A549 treated with AZD2906 at 1 μM for 4 hours (cell line): ENCODE measurements around the gene SPDYC. TPM values are rescaled to one million over a fixed set of nuclear protein-coding genes. Genes with fewer than 3 reads are reported as not detected.

ENCODE experiments used
- total RNA-seq: library from RNA; stranded (reverse); fragments of 200-300 nt; extraction: Qiagen RNA extraction; gene quantifications from 5 replicates; pipeline ENCODE4 v1.2.3, GENCODE V29; 2022

SPDYC gene
- not detected in 5 replicates for total RNA-seq

DNA sequence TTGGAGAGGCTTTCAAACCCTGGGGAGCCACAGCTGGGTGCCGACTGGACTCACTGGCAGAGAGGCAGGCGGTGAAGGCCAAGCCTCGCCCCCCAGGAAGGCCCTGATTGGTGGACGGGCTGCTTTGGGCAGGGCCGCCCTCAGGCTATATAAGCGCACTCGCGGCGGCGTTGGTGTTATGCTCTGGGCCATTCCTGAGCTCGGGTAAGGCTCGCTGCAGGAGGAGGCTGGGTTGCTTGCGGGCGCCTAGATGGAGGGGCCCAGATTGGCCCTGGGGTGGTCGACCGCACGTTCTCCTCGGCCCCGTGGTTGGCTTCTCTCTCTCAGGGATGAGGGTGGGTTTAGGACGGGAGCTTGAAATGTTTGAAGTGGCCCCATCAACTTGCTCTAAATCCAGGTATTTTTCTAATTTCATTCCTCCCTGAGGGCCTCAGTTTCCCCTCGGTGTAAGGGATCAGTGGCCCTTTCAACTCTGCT lies at the start of gene SPDYC:
Gene SPDYC (plus strand): TSS at position 176 of the 477 bp plus-strand sequence. CDS start 1,125 bp downstream, outside the sequence.

DNA sequence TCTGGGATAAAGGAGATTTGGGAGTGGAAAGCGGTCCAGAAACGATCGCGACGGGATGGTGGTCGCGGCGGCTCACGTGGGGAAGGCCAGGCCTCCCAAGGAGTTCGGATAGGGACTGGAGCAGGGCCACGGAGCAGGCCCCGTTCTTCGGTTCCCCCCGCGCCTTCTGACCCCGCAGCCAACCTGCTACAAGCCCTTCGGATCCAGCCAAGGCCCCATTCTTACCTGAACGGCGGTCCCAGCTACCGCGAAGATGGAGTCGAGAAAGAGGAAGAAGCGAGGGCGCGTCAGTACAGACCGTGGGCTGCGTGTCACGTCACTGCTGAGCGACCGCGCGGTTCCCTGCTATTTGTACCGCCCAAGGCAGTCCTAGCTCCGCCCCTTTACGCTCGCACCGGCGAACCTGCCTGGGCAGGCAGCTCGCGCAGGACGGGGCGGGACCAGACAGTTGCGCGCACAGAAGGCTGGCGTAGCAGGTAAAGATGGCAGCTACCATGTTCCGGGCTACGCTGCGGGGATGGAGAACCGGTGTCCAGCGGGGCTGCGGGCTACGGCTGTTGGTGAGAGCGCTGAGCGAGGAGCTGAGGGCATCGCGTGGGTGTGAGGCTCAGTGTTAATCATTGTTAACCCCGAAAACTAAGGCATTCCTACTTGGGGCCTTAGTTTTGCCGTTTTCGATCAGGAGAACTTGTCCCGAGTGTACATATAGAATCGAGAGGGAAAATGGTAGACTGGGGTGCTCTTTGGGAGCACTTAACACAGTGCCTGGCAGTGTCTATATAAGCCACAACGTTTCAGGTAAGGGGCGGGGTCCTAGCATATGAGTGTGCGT lies 48.0 kb upstream of the SPDYC start, which contains the start of the genes FAU and MRPL49:
Gene FAU (minus strand): TSS at position 270 of the 832 bp plus-strand sequence. CDS start 321 bp downstream, outside the sequence.
Gene MRPL49 (plus strand): TSS at position 457 of the 832 bp plus-strand sequence. CDS start 26 bp downstream, at position 483.

DNA sequence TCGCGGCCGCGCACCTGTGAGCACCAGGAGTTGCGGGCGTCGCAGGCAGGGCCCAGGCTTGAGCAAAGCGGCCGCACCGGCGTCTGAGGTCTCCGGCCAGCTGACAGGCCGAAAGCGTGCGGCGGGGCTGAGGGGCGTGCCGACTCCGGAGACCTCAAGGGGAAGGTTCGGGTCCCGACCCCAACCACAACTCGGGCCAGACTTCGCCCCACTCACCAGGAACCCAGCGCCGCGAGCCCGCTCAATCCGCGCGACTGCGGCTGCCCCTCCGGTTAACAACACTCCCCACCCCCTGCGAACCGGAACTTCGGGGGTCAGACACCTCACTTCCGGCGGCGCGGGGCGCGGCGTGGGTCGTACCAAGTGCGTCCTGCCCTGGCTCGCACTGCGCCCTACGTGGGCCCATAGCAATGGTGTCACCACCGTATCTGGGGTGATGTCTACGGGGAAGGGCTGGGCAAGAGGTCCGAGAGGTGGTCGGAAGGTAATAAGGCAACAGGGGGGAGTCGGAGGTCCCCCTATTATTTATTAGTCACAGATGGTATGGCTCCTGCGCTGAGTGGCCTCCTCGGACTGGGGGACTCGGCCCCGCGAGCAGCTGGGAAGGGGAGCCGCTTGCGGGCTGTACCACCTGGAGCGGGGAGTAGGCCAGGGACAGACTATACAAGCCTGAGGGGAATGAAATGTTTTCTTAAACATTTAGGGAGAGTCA lies 35.6 kb upstream of the SPDYC start, which contains the start of gene SYVN1:
Gene SYVN1 (minus strand): TSS at position 280 of the 712 bp plus-strand sequence. CDS start 918 bp downstream, outside the sequence.

GRCh38 chr11:65181569-65182257 lies 11.7 kb downstream of the SPDYC start, which contains the start of gene CAPN1:
TSS of gene CAPN1 (plus strand) at chr11:65181928. CDS start at chr11:65182702, 774 bp downstream.

Other genes with a start within 250 kb of the SPDYC start
- 3.4 to 5.3 TPM (median 4.5 TPM) in 5 replicates for gene PPP2R5B, start 245.5 kb upstream of the SPDYC start, total RNA-seq
- gene GPHA2, start 234.3 kb upstream of the SPDYC start, total RNA-seq: not detected in 5 replicates
- not detected in 5 replicates for gene MAJIN, start 198.1 kb upstream of the SPDYC start, total RNA-seq
- 0.58 to 0.79 TPM (median 0.63 TPM) in 5 replicates for gene BATF2, start 173.3 kb upstream of the SPDYC start, total RNA-seq
- gene ARL2, start 156.1 kb upstream of the SPDYC start, total RNA-seq: 162 to 198 TPM (median 189 TPM) in 5 replicates
- 20.8 to 25.4 TPM (median 23.6 TPM) in 5 replicates for gene SNX15, start 142.8 kb upstream of the SPDYC start, total RNA-seq
- gene SAC3D1, start 129.0 kb upstream of the SPDYC start, total RNA-seq: 35.4 to 58.5 TPM (median 57.6 TPM) in 5 replicates
- gene NAALADL1, start 111.7 kb upstream of the SPDYC start, total RNA-seq: not detected in 5 replicates
- gene CDCA5, start 86.2 kb upstream of the SPDYC start, total RNA-seq: 67.5 to 78.7 TPM (median 73.1 TPM) in 5 replicates
- 35.1 to 37.1 TPM (median 36.6 TPM) in 5 replicates for gene ZFPL1, start 86.0 kb upstream of the SPDYC start, total RNA-seq
- gene VPS51, start 74.0 kb upstream of the SPDYC start, total RNA-seq: 51.5 to 77.8 TPM (median 55.8 TPM) in 5 replicates
- gene TM7SF2, start 58.4 kb upstream of the SPDYC start, total RNA-seq: 4.1 to 7.2 TPM (median 5.6 TPM) in 5 replicates
- 13.3 to 24.2 TPM (median 21.9 TPM) in 5 replicates for gene ZNHIT2, start 52.5 kb upstream of the SPDYC start, total RNA-seq
- gene FAU, start 48.1 kb upstream of the SPDYC start, total RNA-seq: 834 to 1,066 TPM (median 993 TPM) in 5 replicates
- 67.8 to 77.4 TPM (median 68.7 TPM) in 5 replicates for gene MRPL49, start 47.9 kb upstream of the SPDYC start, total RNA-seq
- 29.0 to 41.9 TPM (median 39.5 TPM) in 5 replicates for gene SYVN1, start 35.7 kb upstream of the SPDYC start, total RNA-seq
- 107 to 119 TPM (median 117 TPM) in 5 replicates for gene CAPN1, start 11.7 kb downstream of the SPDYC start, total RNA-seq
- gene POLA2, start 91.7 kb downstream of the SPDYC start, total RNA-seq: 12.4 to 15.4 TPM (median 13.8 TPM) in 5 replicates
- 14.1 to 21.9 TPM (median 19.2 TPM) in 5 replicates for gene CDC42EP2, start 144.6 kb downstream of the SPDYC start, total RNA-seq
- 39.6 to 46.8 TPM (median 40.9 TPM) in 5 replicates for gene DPF2, start 163.6 kb downstream of the SPDYC start, total RNA-seq
- 0.94 to 1.3 TPM (median 1.2 TPM) in 5 replicates for gene TIGD3, start 184.5 kb downstream of the SPDYC start, total RNA-seq
- 12.1 to 15.2 TPM (median 14.2 TPM) in 5 replicates for gene SLC25A45, start 212.4 kb downstream of the SPDYC start, total RNA-seq
- 45.6 to 53.2 TPM (median 48.9 TPM) in 5 replicates for gene FRMD8, start 216.4 kb downstream of the SPDYC start, total RNA-seq